Measurements from ENCODE around the gene SYNJ1.
A peak's percentile ranks its signal among the peaks of the same experiment; 100 is the strongest.

DNA sequence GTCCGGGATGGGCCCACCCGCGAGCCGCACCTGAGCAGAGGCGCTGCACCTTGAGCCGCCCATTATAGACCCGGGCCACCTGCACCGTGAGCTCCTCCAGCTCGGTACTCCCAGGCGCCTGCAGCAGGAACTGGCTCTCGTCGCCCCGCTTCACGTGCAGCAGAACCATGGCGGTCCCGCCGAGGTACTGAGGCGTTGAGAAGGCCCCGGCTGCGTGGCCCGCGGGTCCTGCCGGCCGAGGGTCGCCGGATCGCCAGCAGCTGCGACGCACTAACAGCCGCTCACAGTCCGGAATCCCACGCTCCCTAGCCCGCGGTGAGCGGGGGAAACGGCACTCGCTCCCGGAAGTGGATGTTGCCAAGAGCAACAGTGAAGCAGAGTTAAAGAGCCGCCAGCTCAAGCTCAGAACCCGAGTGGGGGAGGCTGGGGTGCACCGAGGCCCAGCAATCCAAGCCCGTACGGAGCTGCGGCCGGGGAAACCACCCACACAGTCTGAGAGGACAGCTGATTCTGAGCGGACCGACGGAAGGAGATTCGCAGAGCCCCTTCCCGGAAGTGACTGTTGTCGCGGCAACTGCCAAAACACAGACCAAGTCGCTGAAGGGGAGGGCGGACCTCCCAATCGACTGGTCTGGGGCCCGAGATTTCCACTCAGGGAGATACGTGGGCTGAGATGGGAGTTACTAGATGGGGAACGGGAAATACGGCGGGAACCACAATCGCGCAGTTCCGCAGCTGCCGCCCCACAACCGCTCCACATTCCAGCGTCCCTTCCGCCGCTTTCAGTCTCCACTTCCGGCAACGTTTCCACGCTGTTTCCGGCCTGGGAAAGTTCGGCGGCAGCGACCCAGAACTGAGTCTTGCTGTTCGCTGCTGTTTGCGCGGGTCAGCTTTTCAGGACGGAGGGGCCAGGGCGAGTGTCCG lies 115.5 kb downstream of the SYNJ1 start, which contains the start of gene CFAP298:
- TF ChIP-seq POLR2A (IDR thresholded peaks at IDR 0.05; ENCODE audit: low read length) (peak; percentile 78), GATA1 (IDR thresholded peaks at IDR 0.05; ENCODE audit: low read depth, low read length) (no peak)
